ENCODE results near the gene NUDCD2. TPM values are rescaled to one million over a fixed set of nuclear protein-coding genes. Genes with fewer than 3 reads are reported as not detected.

Gene NUDCD2
- total RNA-seq, 1 donor from 2014 or later = 15.9 TPM

GRCh38 chr5:163447875-163448274 is 12.0 kb downstream of the NUDCD2 start:
- H3K4me1 ChIP-seq (ENCODE audit: insufficient read depth, low read length) = no peaks in the 10 kb centered on the region
- Mint-ChIP-seq H3K4me1 (ENCODE audit: low read depth, unreplicated experiment) (peaks cover 2% of the 10 kb centered on the region), H3K4me3 (ENCODE audit: unreplicated experiment) (no peak overlapping the region), H3K27me3 (ENCODE audit: low read depth, unreplicated experiment) (no peaks in the 10 kb centered on the region), H3K9me3 (ENCODE audit: unreplicated experiment) (no peaks in the 10 kb centered on the region), H3K27ac (ENCODE audit: unreplicated experiment) (no peak overlapping the region), H3K36me3 (ENCODE audit: low read depth, unreplicated experiment) (peaks cover 19% of the 10 kb centered on the region)
- no peak overlapping the region for H2AFZ ChIP-seq (ENCODE audit: low read depth, low read length)
- no peaks in the 10 kb centered on the region for H3K79me2 ChIP-seq (ENCODE audit: insufficient read depth, low read length)
- H3K4me2 ChIP-seq (ENCODE audit: low read length) = no peak overlapping the region
- FAIRE-seq (no peak), DNase-seq (ENCODE audit: low read depth) (no peak)
- no peak overlapping the region for H3K9ac ChIP-seq (ENCODE audit: low read length)
- H3K9me3 ChIP-seq (ENCODE audit: insufficient read depth, low read depth, low read length) = no peaks in the 10 kb centered on the region
- H3K27me3 ChIP-seq (ENCODE audit: insufficient read depth, low read length) = no peaks in the 10 kb centered on the region
- H4K20me1 ChIP-seq (ENCODE audit: insufficient read depth, low read length) = peaks cover 7% of the 10 kb centered on the region
- no peak overlapping the region for H3K27ac ChIP-seq (ENCODE audit: low read depth, low read length)
- no peak for TF ChIP-seq EZH2 (IDR thresholded peaks at IDR 0.05; ENCODE audit: insufficient read depth, low read length)
- TF ChIP-seq, protein P1, sequence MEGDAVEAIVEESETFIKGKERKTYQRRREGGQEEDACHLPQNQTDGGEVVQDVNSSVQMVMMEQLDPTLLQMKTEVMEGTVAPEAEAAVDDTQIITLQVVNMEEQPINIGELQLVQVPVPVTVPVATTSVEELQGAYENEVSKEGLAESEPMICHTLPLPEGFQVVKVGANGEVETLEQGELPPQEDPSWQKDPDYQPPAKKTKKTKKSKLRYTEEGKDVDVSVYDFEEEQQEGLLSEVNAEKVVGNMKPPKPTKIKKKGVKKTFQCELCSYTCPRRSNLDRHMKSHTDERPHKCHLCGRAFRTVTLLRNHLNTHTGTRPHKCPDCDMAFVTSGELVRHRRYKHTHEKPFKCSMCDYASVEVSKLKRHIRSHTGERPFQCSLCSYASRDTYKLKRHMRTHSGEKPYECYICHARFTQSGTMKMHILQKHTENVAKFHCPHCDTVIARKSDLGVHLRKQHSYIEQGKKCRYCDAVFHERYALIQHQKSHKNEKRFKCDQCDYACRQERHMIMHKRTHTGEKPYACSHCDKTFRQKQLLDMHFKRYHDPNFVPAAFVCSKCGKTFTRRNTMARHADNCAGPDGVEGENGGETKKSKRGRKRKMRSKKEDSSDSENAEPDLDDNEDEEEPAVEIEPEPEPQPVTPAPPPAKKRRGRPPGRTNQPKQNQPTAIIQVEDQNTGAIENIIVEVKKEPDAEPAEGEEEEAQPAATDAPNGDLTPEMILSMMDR (IDR thresholded peaks at IDR 0.05; ENCODE audit: insufficient read depth, low read depth, low read length) = no peak
- no peak overlapping the region for H3K4me3 ChIP-seq (ENCODE audit: insufficient read depth, low read depth, low read length)
- H3K36me3 ChIP-seq (ENCODE audit: insufficient read depth, low read length) = peaks cover 51% of the 10 kb centered on the region

- Histone ChIP-seq H3K4me3 (ENCODE audit: insufficient read depth, low read depth, low read length) (no peak overlapping the region), H3K9me3 (ENCODE audit: insufficient read depth, low read depth, low read length) (no peaks in the 10 kb centered on the region), H3K4me1 (ENCODE audit: insufficient read depth, low read length) (no peaks in the 10 kb centered on the region), H3K36me3 (ENCODE audit: insufficient read depth, low read length) (peaks cover 57% of the 10 kb centered on the region), H3K9ac (ENCODE audit: low read length) (no peak overlapping the region), H3K27ac (ENCODE audit: low read depth, low read length) (no peak overlapping the region), H3K79me2 (ENCODE audit: insufficient read depth, low read length) (peaks cover 3% of the 10 kb centered on the region), H2AFZ (ENCODE audit: low read depth, low read length) (no peak overlapping the region), H3K27me3 (ENCODE audit: insufficient read depth, low read length) (no peaks in the 10 kb centered on the region), H4K20me1 (ENCODE audit: insufficient read depth, low read length) (peaks cover 13% of the 10 kb centered on the region), H3K4me2 (ENCODE audit: low read length) (no peak overlapping the region)
- Mint-ChIP-seq H3K36me3 (ENCODE audit: low read depth, unreplicated experiment) (peaks cover 18% of the 10 kb centered on the region), H3K9me3 (ENCODE audit: unreplicated experiment) (no peaks in the 10 kb centered on the region), H3K27me3 (ENCODE audit: low read depth, unreplicated experiment) (no peaks in the 10 kb centered on the region), H3K27ac (ENCODE audit: unreplicated experiment) (no peak overlapping the region), H3K4me1 (ENCODE audit: low read depth, unreplicated experiment) (peaks cover 2% of the 10 kb centered on the region), H3K4me3 (ENCODE audit: unreplicated experiment) (no peak overlapping the region)
- DNase-seq (ENCODE audit: low read depth) (no peak), FAIRE-seq (no peak)
- TF ChIP-seq, protein P1 (IDR thresholded peaks at IDR 0.05; ENCODE audit: insufficient read depth, low read depth, low read length) = no peak
- TF ChIP-seq EZH2 (IDR thresholded peaks at IDR 0.05; ENCODE audit: insufficient read depth, low read length) = no peak
Observed at GRCh38 chr5:163447191-163447590, 12.7 kb downstream of the NUDCD2 start.

GRCh38 chr5:163445345-163445744 is 14.6 kb downstream of the NUDCD2 start:
- no peak overlapping the region for H3K27ac ChIP-seq (ENCODE audit: low read depth, low read length)
- no peak overlapping the region for H3K4me3 ChIP-seq (ENCODE audit: insufficient read depth, low read depth, low read length)
- Mint-ChIP-seq H3K9me3 (ENCODE audit: unreplicated experiment) (no peaks in the 10 kb centered on the region), H3K4me3 (ENCODE audit: unreplicated experiment) (no peak overlapping the region), H3K27me3 (ENCODE audit: low read depth, unreplicated experiment) (no peaks in the 10 kb centered on the region), H3K36me3 (ENCODE audit: low read depth, unreplicated experiment) (peaks cover 17% of the 10 kb centered on the region), H3K27ac (ENCODE audit: unreplicated experiment) (no peak overlapping the region), H3K4me1 (ENCODE audit: low read depth, unreplicated experiment) (peaks cover 15% of the 10 kb centered on the region)
- TF ChIP-seq EZH2 (IDR thresholded peaks at IDR 0.05; ENCODE audit: insufficient read depth, low read length) = no peak
- TF ChIP-seq, protein P1 (IDR thresholded peaks at IDR 0.05; ENCODE audit: insufficient read depth, low read depth, low read length) = no peak
- peaks cover 32% of the 10 kb centered on the region for H4K20me1 ChIP-seq (ENCODE audit: insufficient read depth, low read length)
- no peak for FAIRE-seq
- DNase-seq (ENCODE audit: low read depth) = no peak
- no peaks in the 10 kb centered on the region for H3K9me3 ChIP-seq (ENCODE audit: insufficient read depth, low read depth, low read length)
- H3K4me2 ChIP-seq (ENCODE audit: low read length) = no peak overlapping the region
- H3K79me2 ChIP-seq (ENCODE audit: insufficient read depth, low read length) = peaks cover 20% of the 10 kb centered on the region
- H3K36me3 ChIP-seq (ENCODE audit: insufficient read depth, low read length) = peaks cover 65% of the 10 kb centered on the region
- no peaks in the 10 kb centered on the region for H3K27me3 ChIP-seq (ENCODE audit: insufficient read depth, low read length)
- no peak overlapping the region for H2AFZ ChIP-seq (ENCODE audit: low read depth, low read length)
- no peak overlapping the region for H3K9ac ChIP-seq (ENCODE audit: low read length)
- no peaks in the 10 kb centered on the region for H3K4me1 ChIP-seq (ENCODE audit: insufficient read depth, low read length)
